ENCODE measurements around the gene CDK16.
A peak's percentile ranks its signal among the peaks of the same experiment; 100 is the strongest.
"Not testable (repeated sequence)": the region's sequence is repeated elsewhere in the genome, so short reads cannot be mapped to it uniquely, and the experiment has no call there.

CDK16 gene

DNA sequence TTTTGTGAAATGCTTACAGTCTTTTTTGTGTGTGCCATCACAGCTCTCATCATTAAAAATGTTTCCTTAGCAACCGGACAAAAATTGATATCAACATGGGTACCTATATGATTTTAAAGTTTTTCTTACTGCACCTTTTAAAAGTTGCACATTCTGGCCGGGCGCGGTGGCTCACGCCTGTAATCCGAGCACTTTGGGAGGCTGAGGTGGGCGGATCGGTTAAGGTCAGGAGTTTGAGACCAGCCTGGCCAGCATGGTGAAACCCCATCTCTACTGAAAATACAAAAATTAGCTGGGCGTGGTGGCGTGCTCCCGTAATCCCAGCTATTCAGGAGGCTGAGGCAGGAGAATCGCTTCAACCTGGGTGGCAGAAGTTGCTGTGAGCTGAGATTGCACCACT lies 39.1 kb downstream of the CDK16 start:
- 92% methylated on average over 11 of the region's 12 CpGs for WGBS
- not testable (repeated sequence) for H2BK12ac ChIP-seq (ENCODE audit: low read length in 2 of 2); DNase-seq; H4K8ac ChIP-seq (ENCODE audit: low read length); H3K9ac ChIP-seq (ENCODE audit: low read length); H3K79me1 ChIP-seq (replicated peaks; ENCODE audit: low read length, poor library complexity, severe bottlenecking); H3K18ac ChIP-seq (ENCODE audit: low read depth in 1 of 2, low read length in 2 of 2); H2AFZ ChIP-seq (ENCODE audit: low read depth, low read length); H2BK15ac ChIP-seq (ENCODE audit: low read depth, poor library complexity, severe bottlenecking); H3K4me2 ChIP-seq (ENCODE audit: low read length, poor library complexity, severe bottlenecking); H2AK5ac ChIP-seq (ENCODE audit: low read length, severe bottlenecking); H2BK5ac ChIP-seq (ENCODE audit: low read depth, low read length, poor library complexity, severe bottlenecking); H3K23ac ChIP-seq (ENCODE audit: low read length in 2 of 2); H3K27ac ChIP-seq (ENCODE audit: low read length, poor library complexity, severe bottlenecking); H3K4me3 ChIP-seq (ENCODE audit: insufficient read depth in 1 of 2, low read depth in 1 of 2, low read length in 2 of 2); H2BK120ac ChIP-seq (ENCODE audit: low read depth, low read length); H3K14ac ChIP-seq (ENCODE audit: low read length in 2 of 2); H3K4me1 ChIP-seq (ENCODE audit: control insufficient read depth, insufficient read depth, low read depth, low read length); H4K91ac ChIP-seq (ENCODE audit: low read length); H3K36me3 ChIP-seq (ENCODE audit: control insufficient read depth in 1 of 2, insufficient read depth in 2 of 2, low read depth in 1 of 2, low read length in 2 of 2); H3K4ac ChIP-seq (ENCODE audit: low read depth in 1 of 2, low read length in 2 of 2)
- Histone ChIP-seq H3K9me3 (ENCODE audit: control insufficient read depth, low read length) (peaks cover 13% of the 10 kb centered on the region), H3K27me3 (ENCODE audit: control insufficient read depth in 1 of 2, insufficient read depth in 1 of 2, low read length in 2 of 2) (peaks cover 0 to 50% of the 10 kb centered on the region in 2 experiments)

DNA sequence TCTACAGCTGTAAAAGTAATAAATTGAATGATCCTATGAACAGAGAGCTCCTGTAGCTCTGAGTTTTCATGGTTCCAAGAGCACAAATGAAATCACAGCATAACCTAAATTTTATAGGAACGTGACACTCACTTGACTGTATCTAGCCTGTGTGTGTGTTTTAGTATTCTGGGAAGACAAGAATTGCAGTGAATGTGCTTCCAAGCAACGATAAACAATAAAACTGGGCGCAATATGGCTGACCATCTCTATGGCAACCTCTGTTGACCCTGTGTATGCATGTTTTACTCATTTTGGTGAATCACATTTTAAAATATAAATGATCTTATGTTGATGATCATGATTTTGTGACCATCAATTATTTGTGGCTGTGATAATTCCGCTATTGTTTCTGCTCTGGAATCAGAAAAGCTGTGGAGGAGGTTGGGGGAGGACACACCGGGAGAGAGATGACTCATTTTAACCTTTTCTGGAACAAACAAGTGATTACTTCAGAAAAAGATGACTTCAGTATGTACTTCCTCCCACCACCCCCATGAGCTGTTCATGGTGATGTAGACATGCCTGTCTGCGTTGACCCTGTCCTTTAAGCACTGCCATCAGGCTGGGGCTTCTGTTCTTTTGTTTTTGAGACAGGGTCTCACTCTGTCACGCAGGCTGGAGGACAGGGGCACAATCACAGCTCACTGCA lies 46.1 kb downstream of the CDK16 start:
- no peak overlapping the region for H2BK15ac ChIP-seq (ENCODE audit: low read depth, poor library complexity, severe bottlenecking)
- H3K4me1 ChIP-seq (ENCODE audit: control insufficient read depth, insufficient read depth, low read depth, low read length) = no peaks in the 10 kb centered on the region
- H2AFZ ChIP-seq (ENCODE audit: low read depth, low read length) = no peak overlapping the region
- H2BK5ac ChIP-seq (ENCODE audit: low read depth, low read length, poor library complexity, severe bottlenecking) = no peak overlapping the region
- no peak overlapping the region for H3K23ac ChIP-seq (ENCODE audit: low read length in 2 of 2)
- peaks cover 0 to 22% of the 10 kb centered on the region in 2 experiments for H3K27me3 ChIP-seq (ENCODE audit: control insufficient read depth in 1 of 2, insufficient read depth in 1 of 2, low read length in 2 of 2)
- H3K4me3 ChIP-seq (ENCODE audit: insufficient read depth in 1 of 2, low read depth in 1 of 2, low read length in 2 of 2) = no peak overlapping the region
- WGBS = 65% methylated on average over 5 of the region's 7 CpGs
- no peak overlapping the region for H3K4ac ChIP-seq (ENCODE audit: low read depth in 1 of 2, low read length in 2 of 2)
- H3K9me3 ChIP-seq (ENCODE audit: control insufficient read depth, low read length) = no peaks in the 10 kb centered on the region
- H2BK12ac ChIP-seq (ENCODE audit: low read length in 2 of 2) = no peak overlapping the region
- no peak overlapping the region for H4K91ac ChIP-seq (ENCODE audit: low read length)
- no peak overlapping the region for H2BK120ac ChIP-seq (ENCODE audit: low read depth, low read length)
- no peak overlapping the region for H4K8ac ChIP-seq (ENCODE audit: low read length)
- DNase-seq = peak; percentile 54
- H3K9ac ChIP-seq (ENCODE audit: low read length) = no peak overlapping the region
- no peak overlapping the region for H3K27ac ChIP-seq (ENCODE audit: low read length, poor library complexity, severe bottlenecking)
- H3K36me3 ChIP-seq (ENCODE audit: control insufficient read depth in 1 of 2, insufficient read depth in 2 of 2, low read depth in 1 of 2, low read length in 2 of 2) = no peaks in the 10 kb centered on the region
- no peaks in the 10 kb centered on the region for H3K79me1 ChIP-seq (replicated peaks; ENCODE audit: low read length, poor library complexity, severe bottlenecking)
- no peak overlapping the region for H3K4me2 ChIP-seq (ENCODE audit: low read length, poor library complexity, severe bottlenecking)
- H3K18ac ChIP-seq (ENCODE audit: low read depth in 1 of 2, low read length in 2 of 2) = no peak overlapping the region
- no peak overlapping the region for H2AK5ac ChIP-seq (ENCODE audit: low read length, severe bottlenecking)
- H3K14ac ChIP-seq (ENCODE audit: low read length in 2 of 2) = no peak overlapping the region

DNA sequence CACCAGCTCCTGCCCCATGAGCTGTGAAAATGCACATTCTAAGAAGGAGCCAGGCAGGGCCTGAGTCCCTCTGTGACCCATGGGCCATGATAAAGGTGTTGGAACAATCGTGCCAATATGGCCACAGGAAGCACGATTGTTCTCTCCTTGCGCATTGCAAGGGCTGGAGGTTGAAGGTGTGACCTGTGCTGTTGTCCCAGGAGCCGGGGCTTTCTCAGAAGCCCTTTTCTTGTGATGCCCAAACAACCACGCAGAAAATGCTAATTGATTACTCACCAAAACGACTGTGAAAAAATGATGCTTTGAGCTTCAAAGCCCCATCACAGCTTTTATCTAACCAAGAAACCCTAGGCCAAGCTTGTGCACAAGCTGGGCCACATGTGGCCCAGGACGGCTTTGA lies 48.2 kb downstream of the CDK16 start:
- Histone ChIP-seq H2BK120ac (ENCODE audit: low read depth, low read length) (no peak overlapping the region), H3K18ac (ENCODE audit: low read depth in 1 of 2, low read length in 2 of 2) (no peak overlapping the region), H3K4me3 (ENCODE audit: insufficient read depth in 1 of 2, low read depth in 1 of 2, low read length in 2 of 2) (no peak overlapping the region), H4K8ac (ENCODE audit: low read length) (no peak overlapping the region), H4K91ac (ENCODE audit: low read length) (no peak overlapping the region), H3K9me3 (ENCODE audit: control insufficient read depth, low read length) (no peaks in the 10 kb centered on the region), H3K4me2 (ENCODE audit: low read length, poor library complexity, severe bottlenecking) (no peak overlapping the region), H3K79me1 (replicated peaks; ENCODE audit: low read length, poor library complexity, severe bottlenecking) (no peaks in the 10 kb centered on the region), H2AK5ac (ENCODE audit: low read length, severe bottlenecking) (no peak overlapping the region), H3K14ac (ENCODE audit: low read length in 2 of 2) (no peak overlapping the region), H2BK5ac (ENCODE audit: low read depth, low read length, poor library complexity, severe bottlenecking) (no peak overlapping the region), H3K27me3 (ENCODE audit: control insufficient read depth in 1 of 2, insufficient read depth in 1 of 2, low read length in 2 of 2) (peaks cover 0 to 19% of the 10 kb centered on the region in 2 experiments), H3K4me1 (ENCODE audit: control insufficient read depth, insufficient read depth, low read depth, low read length) (no peaks in the 10 kb centered on the region), H3K36me3 (ENCODE audit: control insufficient read depth in 1 of 2, insufficient read depth in 2 of 2, low read depth in 1 of 2, low read length in 2 of 2) (no peaks in the 10 kb centered on the region), H2AFZ (ENCODE audit: low read depth, low read length) (no peak overlapping the region), H3K9ac (ENCODE audit: low read length) (no peak overlapping the region), H3K4ac (ENCODE audit: low read depth in 1 of 2, low read length in 2 of 2) (no peak overlapping the region), H2BK12ac (ENCODE audit: low read length in 2 of 2) (no peak overlapping the region), H2BK15ac (ENCODE audit: low read depth, poor library complexity, severe bottlenecking) (no peak overlapping the region), H3K27ac (ENCODE audit: low read length, poor library complexity, severe bottlenecking) (no peak overlapping the region), H3K23ac (ENCODE audit: low read length in 2 of 2) (no peak overlapping the region)
- no peak for DNase-seq
- WGBS = 78% methylated on average over 7 of the region's 7 CpGs

DNA sequence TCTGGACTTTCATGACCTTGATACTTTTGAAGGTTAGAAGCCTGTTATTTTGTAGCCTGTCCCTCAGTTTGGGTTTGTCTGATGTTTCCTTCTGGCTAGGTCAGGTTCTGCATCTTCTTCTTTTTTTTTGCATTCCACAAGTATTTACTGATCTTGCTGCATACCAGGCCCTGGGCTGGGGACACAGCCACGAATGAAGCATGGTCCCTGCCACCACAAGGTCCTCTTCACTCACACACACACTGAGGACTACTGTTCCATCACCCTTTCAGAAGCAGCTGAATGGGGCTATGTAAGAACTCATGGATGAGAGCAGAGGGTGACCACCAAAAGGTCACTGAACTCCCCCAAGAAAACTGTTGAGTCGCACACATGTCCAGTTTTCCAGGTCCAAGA lies 53.5 kb downstream of the CDK16 start:
- H3K79me1 ChIP-seq (replicated peaks; ENCODE audit: low read length, poor library complexity, severe bottlenecking) = no peaks in the 10 kb centered on the region
- H4K91ac ChIP-seq (ENCODE audit: low read length) = no peak overlapping the region
- no peaks in the 10 kb centered on the region for H3K9me3 ChIP-seq (ENCODE audit: control insufficient read depth, low read length)
- no peak overlapping the region for H2AFZ ChIP-seq (ENCODE audit: low read depth, low read length)
- H4K8ac ChIP-seq (ENCODE audit: low read length) = no peak overlapping the region
- no peak overlapping the region for H3K4me2 ChIP-seq (ENCODE audit: low read length, poor library complexity, severe bottlenecking)
- no peak overlapping the region for H3K4me3 ChIP-seq (ENCODE audit: insufficient read depth in 1 of 2, low read depth in 1 of 2, low read length in 2 of 2)
- no peaks in the 10 kb centered on the region for H3K36me3 ChIP-seq (ENCODE audit: control insufficient read depth in 1 of 2, insufficient read depth in 2 of 2, low read depth in 1 of 2, low read length in 2 of 2)
- H3K23ac ChIP-seq (ENCODE audit: low read length in 2 of 2) = no peak overlapping the region
- H3K4me1 ChIP-seq (ENCODE audit: control insufficient read depth, insufficient read depth, low read depth, low read length) = no peaks in the 10 kb centered on the region
- H3K18ac ChIP-seq (ENCODE audit: low read depth in 1 of 2, low read length in 2 of 2) = no peak overlapping the region
- no peak overlapping the region for H3K9ac ChIP-seq (ENCODE audit: low read length)
- no peak overlapping the region for H3K27ac ChIP-seq (ENCODE audit: low read length, poor library complexity, severe bottlenecking)
- no peak for DNase-seq
- H3K4ac ChIP-seq (ENCODE audit: low read depth in 1 of 2, low read length in 2 of 2) = no peak overlapping the region
- H2BK120ac ChIP-seq (ENCODE audit: low read depth, low read length) = no peak overlapping the region
- H2BK15ac ChIP-seq (ENCODE audit: low read depth, poor library complexity, severe bottlenecking) = no peak overlapping the region
- no peak overlapping the region for H2BK5ac ChIP-seq (ENCODE audit: low read depth, low read length, poor library complexity, severe bottlenecking)
- H3K27me3 ChIP-seq (ENCODE audit: control insufficient read depth in 1 of 2, insufficient read depth in 1 of 2, low read length in 2 of 2) = peaks cover 0 to 33% of the 10 kb centered on the region in 2 experiments
- no peak overlapping the region for H2BK12ac ChIP-seq (ENCODE audit: low read length in 2 of 2)
- no peak overlapping the region for H2AK5ac ChIP-seq (ENCODE audit: low read length, severe bottlenecking)
- no peak overlapping the region for H3K14ac ChIP-seq (ENCODE audit: low read length in 2 of 2)
- WGBS = 14% methylated on average over 1 of the region's 2 CpGs
